Measurements from ENCODE around the gene UBE2Q2. TPM values are rescaled to one million over a fixed set of nuclear protein-coding genes. Genes with fewer than 3 reads are reported as not detected.
"Not testable (repeated sequence)": the region's sequence is repeated elsewhere in the genome, so short reads cannot be mapped to it uniquely, and the experiment has no call there.

Gene UBE2Q2
- total RNA-seq, 4 donors from 2014 or later: 15.9 to 25.5 (median 23.9) TPM

DNA sequence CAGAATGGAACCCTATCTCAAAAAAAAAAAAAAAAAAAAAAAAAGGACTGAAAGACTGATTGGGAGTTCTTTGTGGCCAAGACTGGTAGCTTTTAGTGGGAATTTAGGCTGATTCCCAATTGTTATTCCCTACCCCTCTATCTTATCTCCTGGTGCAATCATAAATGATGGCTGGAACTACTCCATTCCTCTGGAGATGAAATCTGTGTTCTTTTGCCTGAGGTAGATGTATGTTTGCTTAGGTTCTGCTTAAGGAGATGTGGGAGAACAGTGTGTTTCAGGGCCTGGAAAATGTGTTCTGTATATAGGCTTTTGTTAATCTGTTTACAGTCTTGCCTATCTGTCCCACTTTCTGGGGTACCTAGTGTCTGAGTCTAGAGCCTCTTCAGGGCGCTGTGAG is 19.5 kb downstream of the UBE2Q2 start:
- Histone ChIP-seq H3K36me3 (no peaks in the 10 kb centered on the region), H3K27ac (no peak overlapping the region), H3K9me3 (no peaks in the 10 kb centered on the region), H3K4me1 (no peaks in the 10 kb centered on the region), H3K4me3 (no peak overlapping the region), H3K27me3 (no peaks in the 10 kb centered on the region)
- no peak for ATAC-seq
- no peak for DNase-seq
- in situ Hi-C loops (cut with MboI; ENCODE audit: low sequenced_read_pairs in 4 of 4) (no loop called here), intact Hi-C loops (cut with DNase I; ENCODE audit: low total_unique reads) (no loop called here)
- TF ChIP-seq POLR2A (IDR thresholded peaks at IDR 0.05) (no peak), CTCF (IDR thresholded peaks at IDR 0.05 in 4 of 5, conservative IDR thresholded peaks at IDR 0.05 in 1 of 5) (no peak)

- in situ Hi-C loops (cut with MboI; ENCODE audit: low sequenced_read_pairs in 4 of 4): no loop called here
- H3K4me3 ChIP-seq: no peak overlapping the region
- no peaks in the 10 kb centered on the region for H3K4me1 ChIP-seq
- intact Hi-C loops (cut with DNase I; ENCODE audit: low total_unique reads): no loop called here
- ATAC-seq: no peak
- H3K27me3 ChIP-seq: no peaks in the 10 kb centered on the region
- DNase-seq: no peak
- TF ChIP-seq CTCF (IDR thresholded peaks at IDR 0.05 in 4 of 5, conservative IDR thresholded peaks at IDR 0.05 in 1 of 5): no peak
- no peak for TF ChIP-seq POLR2A (IDR thresholded peaks at IDR 0.05)
- H3K36me3 ChIP-seq: no peaks in the 10 kb centered on the region
- H3K9me3 ChIP-seq: no peaks in the 10 kb centered on the region
- no peak overlapping the region for H3K27ac ChIP-seq
Measured at GRCh38 chr15:75864213-75865059, 21.2 kb downstream of the UBE2Q2 start.

DNA sequence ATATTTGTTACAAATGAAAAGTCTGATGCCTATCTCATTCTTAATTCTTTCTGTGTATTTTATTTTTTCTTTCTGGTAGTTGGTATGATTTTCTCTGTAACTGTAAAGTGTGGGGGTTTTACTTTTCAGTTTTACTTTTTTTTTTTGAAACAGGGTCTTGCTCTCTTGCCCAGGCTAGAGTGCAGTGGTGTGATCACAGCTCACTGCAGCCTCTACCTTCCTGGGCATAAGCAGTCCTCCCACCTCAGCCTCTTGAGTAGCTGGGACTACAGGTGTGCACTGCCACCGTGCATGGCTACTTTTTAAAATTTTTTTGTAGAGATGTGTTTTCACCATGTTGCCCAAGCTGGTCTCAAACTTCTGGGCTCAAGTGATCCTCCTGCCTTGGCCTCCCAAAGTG is 22.8 kb downstream of the UBE2Q2 start:
- H3K4me3 ChIP-seq; ATAC-seq; H3K27ac ChIP-seq; H3K4me1 ChIP-seq; intact Hi-C loops (cut with DNase I; ENCODE audit: low total_unique reads); in situ Hi-C loops (cut with MboI; ENCODE audit: low sequenced_read_pairs in 4 of 4); H3K9me3 ChIP-seq; DNase-seq; H3K36me3 ChIP-seq; H3K27me3 ChIP-seq: not testable (repeated sequence)

DNA sequence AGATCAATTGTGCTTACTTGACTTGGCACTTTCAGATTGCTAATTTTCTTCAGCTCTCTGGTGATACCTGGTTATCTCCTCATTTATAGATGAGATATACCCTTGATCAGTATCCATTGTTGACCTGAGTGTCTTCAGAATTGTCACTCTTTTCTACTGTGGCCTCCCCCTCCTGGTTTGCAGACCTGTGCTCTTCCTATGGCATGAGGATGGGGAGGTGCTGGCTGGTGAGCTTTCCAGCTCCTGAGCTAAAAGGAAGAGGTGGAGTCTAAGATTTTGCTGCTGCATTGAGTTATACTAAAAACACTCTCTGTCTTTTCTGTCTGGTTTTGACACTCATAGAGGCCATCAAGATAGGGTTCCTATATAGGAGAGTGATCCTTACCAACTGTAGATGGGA is 23.7 kb downstream of the UBE2Q2 start:
- Histone ChIP-seq H3K4me3 (no peak overlapping the region), H3K27ac (no peak overlapping the region), H3K36me3 (no peaks in the 10 kb centered on the region), H3K4me1 (no peaks in the 10 kb centered on the region), H3K27me3 (no peaks in the 10 kb centered on the region), H3K9me3 (no peaks in the 10 kb centered on the region)
- in situ Hi-C loops (cut with MboI; ENCODE audit: low sequenced_read_pairs in 4 of 4) (no loop called here), intact Hi-C loops (cut with DNase I; ENCODE audit: low total_unique reads) (no loop called here)
- DNase-seq: no peak
- no peak for ATAC-seq
- TF ChIP-seq POLR2A (IDR thresholded peaks at IDR 0.05): no peak
- no peak for TF ChIP-seq CTCF (IDR thresholded peaks at IDR 0.05 in 4 of 5, conservative IDR thresholded peaks at IDR 0.05 in 1 of 5)

- Histone ChIP-seq H3K27me3 (no peaks in the 10 kb centered on the region), H3K27ac (no peak overlapping the region), H3K4me1 (no peaks in the 10 kb centered on the region), H3K36me3 (no peaks in the 10 kb centered on the region), H3K4me3 (no peak overlapping the region), H3K9me3 (no peaks in the 10 kb centered on the region)
- TF ChIP-seq CTCF (IDR thresholded peaks at IDR 0.05 in 4 of 5, conservative IDR thresholded peaks at IDR 0.05 in 1 of 5): no peak
- in situ Hi-C loops (cut with MboI; ENCODE audit: low sequenced_read_pairs in 4 of 4) (no loop called here), intact Hi-C loops (cut with DNase I; ENCODE audit: low total_unique reads) (no loop called here)
- DNase-seq: no peak
- ATAC-seq: no peak
Measured at GRCh38 chr15:75867449-75867848, 24.2 kb downstream of the UBE2Q2 start.

Data from gastrocnemius medialis (tissue), 4 donors.